Mammary epithelial cell (primary cell): Measurements from ENCODE around the gene DDIAS.
"Not testable (repeated sequence)": the region's sequence is repeated elsewhere in the genome, so short reads cannot be mapped to it uniquely, and the experiment has no call there.

Source experiments
- EZH2 ChIP-seq: IDR thresholded peaks from 2 replicates; pipeline ENCODE4 v1.6.1; 2012; ENCODE audit warnings: low read length, inconsistent platforms, borderline replicate concordance
- TF ChIP-seq, protein P1 (sequence below), 2 donors: IDR thresholded peaks in 1 of 2; conservative IDR thresholded peaks in 1 of 2; 2 replicates each; pipeline ENCODE4 v1.5.1; 2011 to 2012; ENCODE audit warnings: inconsistent platforms in 2 of 2, low read length in 2 of 2, mild to moderate bottlenecking in 2 of 2, control low read depth in 1 of 2, low read depth in 1 of 2; ENCODE audit not compliant: insufficient read depth in 1 of 2; ENCODE audit errors: extremely low read depth in 1 of 2

DNA sequence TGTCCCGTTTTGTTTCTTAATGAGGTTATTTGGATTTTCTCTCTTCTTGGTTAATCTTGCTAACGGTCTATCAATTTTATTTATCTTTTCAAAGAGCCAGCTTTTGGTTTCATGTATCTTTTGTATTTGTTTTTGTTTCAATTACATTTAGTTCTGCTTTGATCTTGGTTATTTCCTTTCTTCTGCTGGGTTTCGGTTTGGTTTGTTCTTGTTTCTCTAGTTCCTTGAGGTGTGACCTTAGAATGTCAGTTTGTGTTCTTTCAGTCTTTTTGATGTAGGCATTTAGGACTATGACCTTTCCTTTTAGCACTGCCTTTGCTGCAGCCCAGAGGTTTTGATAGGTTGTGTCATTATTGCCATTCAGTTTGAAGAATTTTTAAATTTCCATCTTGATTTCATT lies 18.7 kb downstream of the DDIAS start:
- TF ChIP-seq EZH2: not testable (repeated sequence)
- TF ChIP-seq, protein P1, sequence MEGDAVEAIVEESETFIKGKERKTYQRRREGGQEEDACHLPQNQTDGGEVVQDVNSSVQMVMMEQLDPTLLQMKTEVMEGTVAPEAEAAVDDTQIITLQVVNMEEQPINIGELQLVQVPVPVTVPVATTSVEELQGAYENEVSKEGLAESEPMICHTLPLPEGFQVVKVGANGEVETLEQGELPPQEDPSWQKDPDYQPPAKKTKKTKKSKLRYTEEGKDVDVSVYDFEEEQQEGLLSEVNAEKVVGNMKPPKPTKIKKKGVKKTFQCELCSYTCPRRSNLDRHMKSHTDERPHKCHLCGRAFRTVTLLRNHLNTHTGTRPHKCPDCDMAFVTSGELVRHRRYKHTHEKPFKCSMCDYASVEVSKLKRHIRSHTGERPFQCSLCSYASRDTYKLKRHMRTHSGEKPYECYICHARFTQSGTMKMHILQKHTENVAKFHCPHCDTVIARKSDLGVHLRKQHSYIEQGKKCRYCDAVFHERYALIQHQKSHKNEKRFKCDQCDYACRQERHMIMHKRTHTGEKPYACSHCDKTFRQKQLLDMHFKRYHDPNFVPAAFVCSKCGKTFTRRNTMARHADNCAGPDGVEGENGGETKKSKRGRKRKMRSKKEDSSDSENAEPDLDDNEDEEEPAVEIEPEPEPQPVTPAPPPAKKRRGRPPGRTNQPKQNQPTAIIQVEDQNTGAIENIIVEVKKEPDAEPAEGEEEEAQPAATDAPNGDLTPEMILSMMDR (conservative IDR thresholded peaks at IDR 0.05 in 1 of 2, IDR thresholded peaks at IDR 0.05 in 1 of 2; ENCODE audit: extremely low read depth in 1 of 2, insufficient read depth in 1 of 2, low read depth in 1 of 2, low read length in 2 of 2): not testable (repeated sequence)
